Osteoblast (primary cell): ENCODE data around the gene OR52N5. TPM values are rescaled to one million over a fixed set of nuclear protein-coding genes. Genes with fewer than 3 reads are reported as not detected.

Experiments
- DNase-seq: peaks from one replicate; pipeline ENCODE4 v3.0.0; 2011; ENCODE audit warnings: low spot score, mixed read lengths; ENCODE audit not compliant: insufficient read length; ENCODE audit errors: missing footprints
- H2AFZ ChIP-seq: 2 replicates; pipeline ENCODE4 v1.6.0; 2011; ENCODE audit warnings: mild to moderate bottlenecking, low read length
- H3K27ac ChIP-seq: 2 replicates; pipeline ENCODE4 v1.5.1; 2011; ENCODE audit warnings: mild to moderate bottlenecking, low read depth, low read length, moderate library complexity
- H3K27me3 ChIP-seq: 2 replicates; pipeline ENCODE4 v1.6.0; 2012; ENCODE audit warnings: mild to moderate bottlenecking, control low read depth, inconsistent platforms, low read length, moderate library complexity; ENCODE audit not compliant: insufficient read depth
- H3K36me3 ChIP-seq: 2 replicates; pipeline ENCODE4 v1.5.1; 2011; ENCODE audit warnings: mild to moderate bottlenecking, low read length, control low read depth, moderate library complexity; ENCODE audit not compliant: insufficient read depth
- H3K4me1 ChIP-seq: 2 replicates; pipeline ENCODE4 v1.5.1; 2011; ENCODE audit warnings: mild to moderate bottlenecking, low read length, control low read depth, moderate library complexity; ENCODE audit not compliant: insufficient read depth
- H3K4me2 ChIP-seq: 2 replicates; pipeline ENCODE4 v1.6.0; 2011; ENCODE audit warnings: mild to moderate bottlenecking, low read length; ENCODE audit not compliant: insufficient read depth
- H3K4me3 ChIP-seq: fragments of 200-600 bp; sonication (generic); 3 replicates; pipeline ENCODE4 v1.5.1; 2012; ENCODE audit warnings: mild to moderate bottlenecking, low read length, inconsistent platforms; ENCODE audit not compliant: insufficient read depth
- H3K79me2 ChIP-seq: 2 replicates; pipeline ENCODE4 v1.6.0; 2012; ENCODE audit warnings: mild to moderate bottlenecking, low read length, control low read depth, inconsistent platforms; ENCODE audit not compliant: insufficient read depth
- H3K9me3 ChIP-seq: 2 replicates; pipeline ENCODE4 v1.5.1; 2011; ENCODE audit warnings: low read depth, low read length, control low read depth
- H4K20me1 ChIP-seq: 2 replicates; pipeline ENCODE4 v1.6.0; 2012; ENCODE audit warnings: mild to moderate bottlenecking, low read length, control low read depth; ENCODE audit not compliant: insufficient read depth
- total RNA-seq: library from RNA; depleted of rRNA; stranded (reverse); fragments of >200 nt; gene quantifications from 2 replicates; pipeline ENCODE4 v1.2.3, GENCODE V29; 2012
- TF ChIP-seq, protein P1 (sequence below): IDR thresholded peaks from 2 replicates; pipeline ENCODE4 v1.5.1; 2011; ENCODE audit warnings: mild to moderate bottlenecking, low read depth, low read length, moderate library complexity; ENCODE audit errors: extremely low read depth

OR52N5 gene
- total RNA-seq, 1 donor, result not detected

DNA sequence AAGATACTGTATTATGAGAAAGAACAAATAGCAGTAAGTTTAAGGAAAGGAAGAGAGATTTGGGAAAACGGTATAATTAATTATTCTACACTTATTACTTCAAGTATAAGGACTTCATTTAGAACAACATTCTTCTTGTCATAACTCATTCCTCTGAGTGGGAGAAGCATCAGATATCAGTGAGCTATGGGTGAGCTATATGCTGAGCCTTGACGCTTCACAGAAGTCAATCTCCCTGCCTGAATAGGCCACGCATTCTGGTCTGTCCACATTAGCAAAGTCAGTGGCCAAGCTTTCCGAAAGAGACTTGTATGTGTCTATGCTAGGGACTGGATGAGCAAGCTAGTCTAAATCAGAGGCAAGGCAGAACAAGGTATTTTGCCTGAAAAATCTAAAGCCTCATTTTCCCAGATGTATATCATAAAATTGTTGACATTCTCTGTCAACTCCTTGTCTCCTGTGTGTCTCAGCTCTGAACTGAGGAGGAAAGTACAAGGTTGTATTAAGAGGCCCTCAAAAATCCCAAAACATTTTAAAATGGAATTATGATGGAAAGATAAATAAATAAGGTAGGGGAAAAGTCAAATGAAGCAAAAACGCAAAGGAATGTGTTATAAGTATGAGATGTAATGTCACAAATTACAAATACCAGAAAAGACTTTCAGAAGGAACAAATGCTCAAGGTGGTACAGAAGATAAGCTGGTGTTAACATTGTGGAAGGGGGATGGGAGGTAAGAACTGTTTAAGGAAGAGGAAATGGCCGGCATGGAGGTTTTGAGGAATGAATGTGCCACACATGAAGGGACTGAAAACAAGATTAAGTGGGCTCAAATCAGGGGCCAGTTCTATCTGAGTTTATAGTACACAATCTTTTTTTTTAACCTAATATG is 27.0 kb upstream of the OR52N5 start:
- Histone ChIP-seq H3K4me1 (peaks cover 4% of the 10 kb centered on the region), H3K4me3 (no peak overlapping the region), H4K20me1 (no peaks in the 10 kb centered on the region), H3K79me2 (no peaks in the 10 kb centered on the region), H3K27ac (no peak overlapping the region), H3K4me2 (no peak overlapping the region), H3K36me3 (no peaks in the 10 kb centered on the region), H2AFZ (no peak overlapping the region), H3K9me3 (no peaks in the 10 kb centered on the region), H3K27me3 (no peaks in the 10 kb centered on the region)
- DNase-seq, result no peak
- TF ChIP-seq, protein P1, sequence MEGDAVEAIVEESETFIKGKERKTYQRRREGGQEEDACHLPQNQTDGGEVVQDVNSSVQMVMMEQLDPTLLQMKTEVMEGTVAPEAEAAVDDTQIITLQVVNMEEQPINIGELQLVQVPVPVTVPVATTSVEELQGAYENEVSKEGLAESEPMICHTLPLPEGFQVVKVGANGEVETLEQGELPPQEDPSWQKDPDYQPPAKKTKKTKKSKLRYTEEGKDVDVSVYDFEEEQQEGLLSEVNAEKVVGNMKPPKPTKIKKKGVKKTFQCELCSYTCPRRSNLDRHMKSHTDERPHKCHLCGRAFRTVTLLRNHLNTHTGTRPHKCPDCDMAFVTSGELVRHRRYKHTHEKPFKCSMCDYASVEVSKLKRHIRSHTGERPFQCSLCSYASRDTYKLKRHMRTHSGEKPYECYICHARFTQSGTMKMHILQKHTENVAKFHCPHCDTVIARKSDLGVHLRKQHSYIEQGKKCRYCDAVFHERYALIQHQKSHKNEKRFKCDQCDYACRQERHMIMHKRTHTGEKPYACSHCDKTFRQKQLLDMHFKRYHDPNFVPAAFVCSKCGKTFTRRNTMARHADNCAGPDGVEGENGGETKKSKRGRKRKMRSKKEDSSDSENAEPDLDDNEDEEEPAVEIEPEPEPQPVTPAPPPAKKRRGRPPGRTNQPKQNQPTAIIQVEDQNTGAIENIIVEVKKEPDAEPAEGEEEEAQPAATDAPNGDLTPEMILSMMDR, result no peak

DNA sequence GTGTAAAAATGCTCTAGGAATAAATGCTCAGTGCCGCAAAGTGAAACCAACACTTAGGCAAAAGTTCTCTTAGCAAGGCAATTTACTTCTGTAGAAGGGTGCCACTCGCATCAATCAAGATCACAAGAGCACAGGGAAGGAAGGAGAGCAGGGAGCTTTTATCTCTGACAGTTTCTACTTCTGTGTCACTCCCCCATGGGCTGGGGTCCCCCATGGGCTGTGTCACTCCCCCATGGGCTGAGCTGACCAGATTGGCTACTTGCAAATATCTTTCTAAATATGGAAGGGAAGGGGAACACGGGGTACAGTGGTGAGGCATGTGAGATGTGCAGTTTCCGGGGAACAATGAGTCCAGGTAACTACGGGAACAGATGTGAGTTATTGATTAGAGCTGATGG is 26.0 kb upstream of the OR52N5 start:
- H3K4me1 ChIP-seq, result peaks cover 4% of the 10 kb centered on the region
- H3K27ac ChIP-seq, result no peak overlapping the region
- no peaks in the 10 kb centered on the region for H3K79me2 ChIP-seq
- peak overlapping the region; percentile 75 for H3K4me3 ChIP-seq
- H3K9me3 ChIP-seq, result no peaks in the 10 kb centered on the region
- H4K20me1 ChIP-seq, result no peaks in the 10 kb centered on the region
- peak overlapping the region; percentile 94 for H3K4me2 ChIP-seq
- H3K36me3 ChIP-seq, result no peaks in the 10 kb centered on the region
- TF ChIP-seq, protein P1, result no peak
- no peak for DNase-seq
- peak overlapping the region; percentile 92 for H2AFZ ChIP-seq
- H3K27me3 ChIP-seq, result no peaks in the 10 kb centered on the region

- TF ChIP-seq, protein P1, result peak; percentile 91
- Histone ChIP-seq H3K9me3 (no peaks in the 10 kb centered on the region), H3K4me1 (peaks cover 4% of the 10 kb centered on the region)
Measured at GRCh38 chr11:5808500-5809121, 25.5 kb upstream of the OR52N5 start, which contains the start of gene OR52N2. Gene OR52N2, plus strand, starts transcription at chr11:5808924. Its CDS starts 11,412 bp downstream, at chr11:5820336.

GRCh38 chr11:5807580-5807979 is 24.4 kb upstream of the OR52N5 start:
- H4K20me1 ChIP-seq, result no peaks in the 10 kb centered on the region
- H3K79me2 ChIP-seq, result no peaks in the 10 kb centered on the region
- peak overlapping the region; percentile 20 for H2AFZ ChIP-seq
- H3K4me2 ChIP-seq, result no peak overlapping the region
- H3K9me3 ChIP-seq, result no peaks in the 10 kb centered on the region
- peaks cover 4% of the 10 kb centered on the region for H3K4me1 ChIP-seq
- no peak overlapping the region for H3K4me3 ChIP-seq
- H3K27ac ChIP-seq, result no peak overlapping the region
- no peaks in the 10 kb centered on the region for H3K27me3 ChIP-seq
- no peaks in the 10 kb centered on the region for H3K36me3 ChIP-seq
- DNase-seq, result no peak
- TF ChIP-seq, protein P1, result no peak

More at GRCh38 chr11:5808500-5809121, 25.5 kb upstream of the OR52N5 start, which contains the start of gene OR52N2:
- Histone ChIP-seq H3K4me3 (peak within 1 kb of the TSS; percentile 75), H3K27ac (no peak within 1 kb of the TSS), H2AFZ (peak within 1 kb of the TSS; percentile 92), H3K4me2 (peak within 1 kb of the TSS; percentile 94), H3K36me3 (no peaks in the 10 kb centered on the region), H3K79me2 (no peaks in the 10 kb centered on the region), H4K20me1 (no peaks in the 10 kb centered on the region), H3K27me3 (no peaks in the 10 kb centered on the region)
- peak; percentile 70 for DNase-seq
